HT-29 (cell line): ENCODE measurements around the gene TCOF1. TPM values are rescaled to one million over a fixed set of nuclear protein-coding genes. Genes with fewer than 3 reads are reported as not detected.
A peak's percentile ranks its signal among the peaks of the same experiment; 100 is the strongest.

Source experiments
- DNase-seq: peaks from one replicate; pipeline ENCODE4 v3.0.0-alpha.2; 2015; ENCODE audit warnings: low spot score
- total RNA-seq: library from RNA; depleted of rRNA; stranded (reverse); fragments of >200 nt; shearing (Covaris generic); gene quantifications from 2 replicates; pipeline ENCODE4 v1.2.3, GENCODE V29; 2014

TCOF1 gene
- total RNA-seq, 1 experiment from 2014 or later, result 85.7 TPM

DNA sequence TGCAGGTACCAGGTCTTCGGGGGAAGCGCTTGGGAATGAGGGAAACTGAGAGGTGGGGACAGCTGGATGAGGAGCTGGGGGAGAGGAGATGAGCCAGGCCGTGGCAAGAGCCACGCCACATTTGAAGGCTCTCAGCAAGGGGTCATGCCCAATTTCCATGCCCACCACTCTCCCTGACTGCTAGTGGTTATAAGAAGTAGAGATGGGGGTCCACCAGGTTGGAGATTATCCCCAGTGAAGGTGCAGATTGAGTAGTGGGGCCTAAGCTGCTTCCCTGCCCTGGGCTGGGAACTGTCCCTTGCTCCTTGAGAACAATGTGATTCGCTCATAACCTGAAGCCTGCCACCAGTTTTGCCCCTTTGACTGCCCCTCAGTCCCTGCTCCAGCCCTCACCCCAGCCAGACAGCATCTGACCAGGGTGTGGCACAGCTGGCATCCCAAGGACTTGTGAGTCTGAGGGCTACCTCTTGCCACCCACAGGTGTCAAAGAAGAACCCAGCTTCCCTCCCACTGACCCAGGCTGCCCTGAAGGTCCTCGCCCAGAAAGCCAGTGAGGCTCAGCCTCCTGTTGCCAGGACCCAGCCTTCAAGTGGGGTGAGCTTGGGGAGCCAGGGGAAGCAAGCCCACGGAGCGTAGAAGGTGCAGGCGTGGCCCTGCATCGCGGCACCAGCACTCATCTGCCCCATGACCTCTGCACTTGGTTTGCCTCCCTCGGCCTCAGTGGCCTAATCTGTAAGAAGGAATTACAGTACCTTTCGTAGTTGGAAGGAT lies 33.8 kb downstream of the TCOF1 start:
- DNase-seq, result no peak

DNA sequence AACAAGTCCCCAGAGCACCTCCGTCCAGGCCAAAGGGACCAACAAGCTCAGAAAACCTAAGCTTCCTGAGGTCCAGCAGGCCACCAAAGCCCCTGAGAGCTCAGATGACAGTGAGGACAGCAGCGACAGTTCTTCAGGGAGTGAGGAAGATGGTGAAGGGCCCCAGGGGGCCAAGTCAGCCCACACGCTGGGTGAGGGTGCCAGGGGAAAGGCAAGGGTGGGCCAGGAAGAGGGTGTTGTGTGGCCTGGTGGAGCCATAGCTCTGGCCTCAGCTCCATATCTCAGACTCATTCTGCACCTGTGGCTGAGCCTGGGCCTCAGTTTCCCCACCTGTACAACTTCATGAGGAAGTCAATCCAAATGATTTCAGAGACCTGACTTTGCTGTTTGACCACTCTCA lies 34.5 kb downstream of the TCOF1 start:
- no peak for DNase-seq

DNA sequence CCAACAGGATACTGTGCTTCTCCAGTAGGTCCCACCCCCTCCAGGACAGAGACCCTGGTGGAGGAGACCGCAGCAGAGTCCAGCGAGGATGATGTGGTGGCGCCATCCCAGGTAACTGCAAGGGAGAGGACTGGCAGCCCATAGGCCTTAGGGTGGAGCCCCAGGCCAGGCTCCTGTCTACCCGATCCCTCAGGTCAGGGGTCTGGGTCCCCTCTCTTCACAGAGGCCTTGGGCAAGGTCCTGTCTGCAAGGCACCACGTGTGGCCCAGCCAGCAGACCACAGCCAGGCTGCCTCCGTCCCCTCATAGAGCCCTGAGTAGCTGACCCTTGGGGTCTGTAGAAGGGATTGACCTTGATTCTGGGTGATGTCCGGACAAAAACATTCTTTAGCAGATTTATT lies 35.2 kb downstream of the TCOF1 start:
- DNase-seq, result no peak

DNA sequence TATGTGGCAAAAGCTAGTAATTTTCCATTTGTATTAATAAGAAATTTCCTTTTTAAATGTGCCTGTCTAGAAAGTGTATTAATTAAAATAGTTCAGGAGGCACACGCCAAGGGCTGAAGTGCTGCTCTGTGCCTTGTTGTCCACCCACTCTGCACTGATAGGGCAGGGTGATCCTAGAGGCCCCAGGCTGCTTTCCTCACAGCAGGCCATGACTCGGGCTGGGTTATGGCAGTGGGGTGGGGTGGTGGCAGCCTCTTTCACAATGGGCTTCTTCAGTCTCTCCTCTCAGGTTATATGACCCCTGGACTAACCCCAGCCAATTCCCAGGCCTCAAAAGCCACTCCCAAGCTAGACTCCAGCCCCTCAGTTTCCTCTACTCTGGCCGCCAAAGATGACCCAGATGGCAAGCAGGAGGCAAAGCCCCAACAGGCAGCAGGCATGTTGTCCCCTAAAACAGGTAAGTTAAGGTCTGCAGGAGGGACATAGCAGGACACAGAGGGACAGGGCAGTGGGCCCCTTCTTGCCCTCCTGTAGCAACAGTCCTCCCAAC lies 35.7 kb downstream of the TCOF1 start:
- no peak for DNase-seq

DNA sequence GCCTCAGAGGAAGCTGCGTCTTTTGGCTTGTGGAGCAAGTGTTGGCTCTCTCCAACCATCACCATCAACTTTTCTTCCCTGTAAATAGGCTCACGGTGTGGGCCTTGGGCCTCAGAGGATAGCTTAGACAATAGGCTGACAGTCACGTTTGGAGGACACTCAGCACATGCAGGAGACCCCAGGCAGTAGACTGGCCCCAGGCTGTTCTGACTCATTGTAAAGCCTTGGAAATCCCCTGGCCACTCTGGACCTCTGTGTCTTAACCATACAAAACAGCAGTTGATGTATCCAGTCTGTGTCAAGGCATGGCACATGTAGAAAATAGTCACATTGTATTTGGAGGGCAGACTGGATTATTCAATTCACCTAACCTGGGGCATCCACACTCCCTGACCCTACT lies 36.6 kb downstream of the TCOF1 start:
- no peak for DNase-seq

DNA sequence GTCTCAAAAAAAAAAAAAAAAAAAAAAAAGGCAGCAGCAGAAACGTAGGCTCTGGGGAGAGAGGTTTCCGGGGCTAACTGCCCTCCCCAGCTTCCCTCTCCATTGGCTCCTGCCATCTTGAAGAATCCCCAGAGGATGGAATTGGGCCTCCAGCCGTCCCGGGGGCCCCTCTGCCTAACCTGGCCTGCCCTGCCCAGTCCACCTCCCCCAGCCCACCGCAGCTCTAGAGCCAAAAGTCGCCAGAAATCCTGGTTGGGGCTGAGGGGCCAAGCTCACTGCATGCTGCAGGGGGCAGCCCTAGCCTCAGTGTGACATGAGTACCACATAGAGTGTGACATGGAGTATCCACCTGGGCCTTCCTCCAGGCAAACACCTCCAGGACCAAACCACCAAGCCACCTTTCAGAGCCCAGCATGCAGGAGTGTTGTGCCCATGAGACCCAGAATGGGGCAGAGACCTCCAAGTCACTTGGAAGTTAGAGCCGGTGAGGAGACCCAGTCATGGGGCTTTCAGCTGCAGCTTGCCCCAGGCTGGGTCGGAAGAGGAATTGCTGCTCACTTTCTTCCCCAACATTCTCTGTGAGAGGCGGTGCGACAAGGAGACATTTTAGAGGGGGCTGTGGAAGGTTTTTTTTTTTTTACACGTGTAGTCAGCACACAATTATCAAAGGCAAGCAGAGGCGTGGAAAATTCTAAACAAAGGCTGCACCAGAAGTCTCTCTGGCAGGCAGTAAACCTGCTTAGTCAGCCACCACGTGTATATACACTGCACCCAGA lies 37.6 kb downstream of the TCOF1 start:
- no peak for DNase-seq

DNA sequence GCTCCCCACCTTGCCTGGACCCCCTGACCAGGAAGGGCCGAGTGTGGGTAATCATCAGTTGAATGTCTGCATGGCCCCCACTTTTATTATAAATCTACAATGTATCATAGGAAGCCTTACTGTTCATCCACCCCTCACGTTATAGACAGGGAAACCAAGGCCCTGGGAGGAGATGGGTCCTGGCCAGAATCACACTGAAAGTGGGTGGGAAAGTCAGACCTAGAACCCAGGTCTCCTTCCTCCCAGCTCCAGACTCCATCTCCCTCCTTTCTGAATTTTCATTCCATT lies 38.1 kb downstream of the TCOF1 start:
- DNase-seq, result no peak

DNA sequence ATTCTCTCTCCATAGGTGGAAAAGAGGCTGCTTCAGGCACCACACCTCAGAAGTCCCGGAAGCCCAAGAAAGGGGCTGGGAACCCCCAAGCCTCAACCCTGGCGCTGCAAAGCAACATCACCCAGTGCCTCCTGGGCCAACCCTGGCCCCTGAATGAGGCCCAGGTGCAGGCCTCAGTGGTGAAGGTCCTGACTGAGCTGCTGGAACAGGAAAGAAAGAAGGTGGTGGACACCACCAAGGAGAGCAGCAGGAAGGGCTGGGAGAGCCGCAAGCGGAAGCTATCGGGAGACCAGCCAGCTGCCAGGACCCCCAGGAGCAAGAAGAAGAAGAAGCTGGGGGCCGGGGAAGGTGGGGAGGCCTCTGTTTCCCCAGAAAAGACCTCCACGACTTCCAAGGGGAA lies 38.8 kb downstream of the TCOF1 start:
- DNase-seq, result no peak

DNA sequence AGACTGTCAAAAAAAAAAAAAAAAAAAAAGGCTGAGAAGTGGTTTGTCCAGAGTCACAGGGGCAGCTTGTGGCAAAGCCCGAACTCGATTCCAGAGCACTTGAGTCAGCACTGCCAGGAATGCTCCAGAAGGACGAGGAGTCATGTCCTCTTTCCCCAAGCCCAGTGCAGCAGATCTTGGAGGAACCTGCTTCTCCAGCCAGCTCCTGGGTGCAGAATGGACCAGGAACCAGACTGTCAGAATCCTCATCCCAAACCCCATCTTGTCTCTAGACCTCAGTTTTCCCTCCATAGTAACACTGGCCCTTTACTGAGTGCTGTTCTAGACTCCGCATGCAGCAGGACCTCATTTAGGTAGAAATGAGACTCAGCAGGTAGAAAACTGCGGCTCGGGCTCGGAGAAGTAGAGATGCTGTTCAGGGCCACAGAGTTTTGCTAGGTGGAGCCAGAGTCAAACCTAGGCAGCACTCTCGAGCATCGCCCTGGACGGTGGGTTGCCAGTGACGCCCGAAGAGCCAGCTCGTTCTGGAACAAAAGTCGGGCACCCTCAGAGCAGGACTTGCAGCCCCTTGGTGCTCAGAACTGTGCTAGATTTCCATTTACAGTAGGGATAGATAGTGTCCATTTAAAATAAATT lies 39.8 kb downstream of the TCOF1 start:
- no peak for DNase-seq

DNA sequence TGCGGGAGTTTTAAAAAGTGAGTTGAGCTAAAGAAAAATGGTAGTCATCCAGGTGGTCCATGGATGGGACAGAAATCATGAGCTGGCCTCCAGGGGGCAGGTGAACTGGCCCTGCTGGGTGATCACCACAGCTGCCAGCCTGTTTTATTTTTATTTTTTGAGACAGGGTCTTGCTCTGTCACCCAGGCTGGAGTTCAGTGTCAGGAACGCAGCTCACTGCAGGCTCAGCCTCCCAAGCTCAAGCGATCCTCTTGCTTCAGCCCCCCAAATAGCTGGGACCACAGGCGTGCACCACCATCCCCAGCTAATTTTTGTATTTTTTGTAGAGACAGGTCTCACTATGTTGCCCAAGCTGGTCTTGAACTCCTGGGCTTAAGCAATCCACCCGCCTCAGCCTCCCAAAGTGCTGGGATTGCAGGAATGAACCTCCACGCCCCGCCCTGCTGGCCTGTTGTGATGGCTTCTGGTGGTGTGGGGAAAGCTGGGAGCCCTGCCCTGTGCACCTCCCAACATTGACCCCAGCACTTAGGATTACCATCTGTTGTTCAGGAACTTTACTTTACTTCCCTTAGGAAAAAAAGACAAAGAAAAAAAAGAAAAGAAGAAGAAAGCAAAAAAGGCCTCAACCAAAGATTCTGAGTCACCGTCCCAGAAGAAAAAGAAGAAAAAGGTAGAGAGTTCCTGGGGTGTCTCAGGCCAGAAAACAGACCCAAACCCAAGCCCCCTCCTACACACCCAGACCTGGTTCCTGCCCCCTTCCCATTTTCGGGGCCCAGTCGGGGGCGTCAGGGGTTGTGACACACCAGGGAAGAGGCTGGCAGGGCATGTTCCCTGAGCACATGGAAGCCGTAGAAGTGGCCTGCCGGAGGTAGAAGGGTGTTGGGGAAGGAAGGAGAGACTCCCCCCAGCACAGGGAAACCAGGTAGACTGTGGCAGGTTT lies 40.6 kb downstream of the TCOF1 start:
- no peak for DNase-seq

DNA sequence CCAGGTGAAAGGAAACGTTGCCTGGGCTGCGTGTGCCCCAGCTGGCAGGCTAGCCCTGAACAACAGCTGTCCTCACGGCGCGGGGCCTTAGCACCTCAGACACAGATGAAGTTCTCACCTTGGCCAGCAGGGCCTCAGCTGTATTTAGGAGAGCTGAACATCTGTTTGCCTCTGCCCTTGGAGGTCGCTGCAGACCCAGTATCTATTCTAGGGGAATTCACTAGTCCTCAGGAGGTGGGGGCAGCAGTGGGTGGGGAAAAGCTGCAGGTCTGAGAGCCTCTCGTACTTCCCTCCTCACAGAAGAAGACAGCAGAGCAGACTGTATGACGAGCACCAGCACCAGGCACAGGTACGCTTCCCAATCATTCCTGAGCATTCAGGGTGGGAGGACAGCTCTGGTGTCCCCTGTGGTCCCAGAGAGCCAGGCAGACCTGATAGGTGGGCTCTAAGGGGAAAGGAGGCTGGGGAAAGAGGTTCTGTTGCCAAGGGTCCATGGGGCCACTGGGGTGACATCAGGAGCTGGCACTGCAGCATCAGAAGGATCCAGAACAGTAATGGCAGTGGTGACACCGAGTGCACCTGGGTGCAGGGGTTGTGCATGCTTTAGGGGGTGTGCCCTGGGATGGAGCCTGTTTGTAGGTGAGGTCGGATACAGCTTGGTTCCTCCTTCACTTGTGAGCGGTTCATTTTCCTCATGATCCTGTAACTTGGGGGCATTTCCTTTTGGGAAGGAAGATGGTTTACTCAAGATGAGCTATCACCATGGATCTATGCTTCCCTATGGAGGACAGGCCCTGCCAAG lies 41.4 kb downstream of the TCOF1 start:
- DNase-seq, result peak; percentile 28

DNA sequence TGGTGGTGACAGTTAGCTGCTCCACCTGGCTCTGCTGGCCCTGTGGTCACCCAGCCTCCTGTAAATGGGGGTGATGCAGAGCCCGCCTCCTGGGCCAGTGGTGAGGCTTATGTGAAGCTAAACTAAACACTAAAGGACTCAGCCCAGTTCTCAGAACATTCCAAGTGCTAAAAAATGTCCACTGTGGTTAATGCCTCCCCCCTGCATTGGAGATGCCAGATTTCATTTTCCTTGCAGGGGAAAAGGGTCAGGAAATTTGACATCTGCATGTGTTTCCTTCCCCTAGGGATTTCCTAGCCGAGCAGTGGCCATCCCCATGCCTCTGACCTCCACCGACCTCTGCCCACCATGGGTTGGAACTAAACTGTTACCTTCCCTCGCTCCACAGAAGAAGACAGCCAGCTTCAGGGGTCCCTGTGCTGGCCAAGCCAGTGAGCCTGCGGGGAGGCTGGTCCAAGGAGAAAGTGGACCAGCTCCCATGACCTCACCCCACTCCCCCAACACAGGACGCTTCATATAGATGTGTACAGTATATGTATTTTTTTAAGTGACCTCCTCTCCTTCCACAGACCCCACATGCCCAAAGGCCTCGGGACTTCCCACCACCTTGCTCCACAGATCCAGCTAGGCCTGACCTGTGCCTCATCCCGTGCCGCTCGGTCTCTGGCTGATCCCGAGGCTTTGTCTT lies 42.2 kb downstream of the TCOF1 start:
- no peak for DNase-seq

DNA sequence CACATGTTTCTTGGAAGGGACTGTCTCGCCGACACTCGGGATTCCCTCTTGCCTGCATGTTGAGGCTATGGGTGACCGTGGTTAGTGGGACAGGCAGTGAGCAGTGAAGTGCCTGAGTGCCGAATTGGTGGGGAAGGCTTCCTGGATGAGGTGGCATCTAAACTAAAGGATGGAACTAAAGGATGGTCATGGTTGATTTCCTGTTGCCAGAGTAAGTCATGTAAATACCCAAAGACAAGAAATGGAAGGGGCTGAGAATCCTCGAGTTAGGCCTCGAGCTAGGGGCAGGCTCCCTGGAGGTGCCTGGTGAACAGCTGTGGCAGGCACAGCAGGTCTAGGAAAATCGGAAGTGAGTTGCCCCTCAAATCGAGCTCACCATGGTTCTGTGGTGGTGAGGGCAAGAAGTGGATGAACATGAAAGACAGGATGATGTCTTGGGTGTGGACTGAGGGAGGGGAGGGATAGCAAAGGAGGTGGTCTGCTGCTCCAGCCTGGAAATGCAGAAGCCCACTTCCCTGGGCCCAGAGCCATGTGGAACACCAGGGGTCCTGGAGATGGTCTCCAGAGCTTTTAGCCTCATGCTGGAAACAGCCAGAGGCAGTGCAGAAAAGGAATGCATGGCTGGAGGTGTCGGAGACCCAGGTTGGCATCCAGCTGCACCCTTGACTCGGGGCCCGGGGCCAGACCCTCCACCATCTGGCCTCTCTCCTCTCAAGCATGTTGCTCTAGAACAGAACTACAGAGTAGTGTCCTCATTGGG lies 43.0 kb downstream of the TCOF1 start:
- no peak for DNase-seq

DNA sequence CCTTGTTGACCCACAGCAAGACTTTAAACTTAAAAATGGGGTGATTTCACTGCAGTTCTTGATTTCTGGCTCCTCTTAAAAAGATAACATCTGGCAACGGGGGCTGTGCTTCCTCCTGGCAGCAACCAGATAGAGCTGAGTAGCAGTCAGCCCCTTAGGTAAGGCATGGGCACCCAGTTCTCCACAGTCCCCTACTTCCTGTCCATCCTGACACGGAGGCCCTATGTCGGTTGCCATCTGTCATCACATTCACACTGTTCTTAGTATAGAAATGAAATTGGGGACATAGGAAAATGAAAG lies 43.5 kb downstream of the TCOF1 start:
- no peak for DNase-seq

DNA sequence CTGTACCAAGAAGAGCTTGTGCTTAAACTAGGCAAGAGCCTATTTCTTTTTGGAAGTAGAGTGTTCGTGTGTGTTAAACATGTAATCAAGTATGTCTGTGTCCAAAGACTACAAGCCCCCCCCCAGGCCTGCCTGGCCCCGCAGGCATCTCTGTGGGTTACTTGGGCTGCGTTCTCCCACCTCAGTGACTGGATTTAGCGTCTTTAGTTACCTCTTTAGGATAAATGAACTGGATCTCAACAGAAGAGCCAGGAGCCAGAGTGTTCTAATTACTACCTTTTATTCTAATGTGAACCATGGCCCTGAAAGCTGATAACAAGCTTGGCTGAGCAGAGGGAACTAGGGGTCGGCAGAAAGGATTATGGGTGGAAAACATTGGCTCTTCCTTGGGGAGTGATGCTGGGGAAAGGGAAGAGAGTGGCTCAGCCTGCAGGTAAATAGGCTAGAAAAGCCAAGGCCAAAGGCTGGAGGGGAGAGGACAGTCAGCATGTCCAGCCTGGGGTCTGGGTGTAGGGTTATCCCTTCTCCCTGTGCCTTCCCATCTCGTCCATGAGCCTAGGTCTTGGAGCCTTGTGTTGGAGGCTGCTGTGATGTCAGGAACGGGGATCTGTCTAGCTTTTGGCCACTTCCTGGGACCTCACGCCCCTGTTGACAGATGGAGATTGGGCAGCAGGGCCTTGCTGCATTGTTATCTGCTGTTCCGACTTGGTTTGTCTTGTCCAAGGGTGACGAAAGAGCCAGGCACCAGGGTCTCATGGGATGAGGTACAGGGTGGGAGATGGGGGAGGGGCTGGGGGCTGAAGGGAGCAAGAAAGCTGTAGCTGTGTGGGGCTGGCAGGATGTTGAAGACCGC lies 44.1 kb downstream of the TCOF1 start:
- no peak for DNase-seq

DNA sequence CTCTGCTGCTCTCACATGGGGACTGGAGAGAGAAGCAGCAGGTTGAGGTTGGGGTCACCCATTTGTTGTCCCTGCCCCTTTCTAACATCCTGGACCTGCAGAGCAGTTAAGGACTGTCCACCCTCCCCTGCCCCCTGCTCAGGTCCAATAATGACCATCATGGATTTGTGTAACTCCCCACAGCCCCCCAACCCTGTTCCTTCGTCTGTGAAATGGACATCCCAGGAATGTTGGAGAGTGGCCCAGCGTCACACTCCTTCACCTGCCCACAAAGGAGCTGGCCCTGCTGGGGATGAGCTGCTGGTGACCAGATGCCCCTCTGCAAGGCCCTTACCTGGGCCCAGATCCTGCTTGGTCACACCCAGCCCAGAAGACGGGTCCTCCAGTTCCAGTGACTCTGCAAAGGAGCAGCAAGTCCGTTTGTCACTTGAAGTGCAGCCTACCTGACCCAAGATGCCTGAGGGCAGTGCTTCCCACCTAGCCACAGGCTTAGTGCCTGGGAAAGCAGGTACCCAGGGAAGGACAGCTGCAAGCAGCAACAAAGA lies 44.8 kb downstream of the TCOF1 start:
- no peak for DNase-seq

DNA sequence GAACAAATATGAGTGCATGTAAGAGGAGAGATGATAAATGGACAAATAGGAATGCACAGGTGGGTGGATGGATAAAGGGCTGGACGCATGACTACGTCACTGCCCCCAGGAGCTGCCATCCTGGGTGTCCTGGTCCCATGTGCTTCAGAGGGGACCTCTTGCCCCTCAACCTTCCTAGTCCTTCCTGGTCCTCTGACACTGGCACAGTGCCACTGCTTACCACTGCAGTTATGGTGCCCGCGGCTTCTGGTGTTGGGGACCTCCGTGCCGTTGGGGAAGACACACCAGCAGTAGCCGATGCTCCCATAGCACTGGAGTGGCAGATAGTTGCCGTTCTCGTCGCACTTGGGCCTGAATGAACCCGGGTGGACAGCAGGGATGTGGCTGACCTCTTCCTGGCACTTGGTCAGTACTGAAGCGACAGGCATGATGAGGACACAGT lies 45.4 kb downstream of the TCOF1 start:
- DNase-seq, result no peak

DNA sequence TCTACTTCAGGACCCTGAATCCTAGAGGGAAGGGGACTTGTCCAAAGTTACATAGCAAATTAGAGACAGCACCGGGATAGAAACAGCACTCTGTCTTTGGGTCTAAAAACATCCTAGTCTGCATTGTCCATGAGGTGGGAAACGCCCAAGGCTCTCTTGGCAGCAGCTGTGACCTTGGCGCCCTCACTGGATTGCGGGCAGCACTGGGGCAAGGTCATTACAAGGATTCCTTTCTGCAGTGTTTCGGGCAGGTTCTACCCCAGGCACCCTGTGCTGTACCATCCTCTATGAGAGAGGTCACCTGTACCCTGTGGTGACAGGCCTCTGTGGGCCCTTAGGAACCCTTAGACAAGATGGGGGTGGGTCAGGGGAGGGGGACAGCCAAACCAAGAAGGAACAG lies 46.6 kb downstream of the TCOF1 start:
- DNase-seq, result no peak
